ENCODE data around the gene RAP1GAP2. TPM values are rescaled to one million over a fixed set of nuclear protein-coding genes. Genes with fewer than 3 reads are reported as not detected.

The RAP1GAP2 gene
- total RNA-seq, 1 donor from 2014 or later = 8.6 TPM

DNA sequence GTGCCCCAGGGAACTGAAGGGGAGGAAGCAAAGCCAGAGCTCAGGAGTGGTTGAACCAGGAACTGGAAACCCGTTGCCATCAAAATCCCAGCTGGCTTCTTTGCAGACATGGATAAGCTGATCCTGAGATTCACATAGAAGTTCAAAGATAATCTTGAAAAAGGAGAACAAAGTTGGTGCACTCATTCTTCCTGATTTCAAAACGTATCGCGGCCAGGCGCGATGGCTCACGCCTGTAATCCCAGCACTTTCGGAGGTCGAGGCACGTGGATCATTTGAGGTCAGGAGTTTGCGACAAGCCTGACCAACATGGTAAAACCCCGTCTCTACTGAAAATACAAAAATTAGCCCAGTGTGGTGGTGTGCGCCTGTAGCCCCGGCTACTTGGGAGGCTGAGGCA is 7.1 kb downstream of the RAP1GAP2 start:
- Histone ChIP-seq H3K9ac (ENCODE audit: low read length) (no peak overlapping the region), H3K36me3 (ENCODE audit: insufficient read depth, low read length) (no peaks in the 10 kb centered on the region), H2AFZ (ENCODE audit: low read depth, low read length) (no peak overlapping the region), H3K9me3 (ENCODE audit: insufficient read depth, low read depth, low read length) (no peaks in the 10 kb centered on the region), H3K4me1 (ENCODE audit: insufficient read depth, low read length) (no peaks in the 10 kb centered on the region), H3K79me2 (ENCODE audit: insufficient read depth, low read length) (no peaks in the 10 kb centered on the region), H3K4me3 (ENCODE audit: insufficient read depth, low read depth, low read length) (no peak overlapping the region), H4K20me1 (ENCODE audit: insufficient read depth, low read length) (no peaks in the 10 kb centered on the region), H3K27me3 (ENCODE audit: insufficient read depth, low read length) (peaks cover 19% of the 10 kb centered on the region), H3K27ac (ENCODE audit: low read depth, low read length) (no peak overlapping the region), H3K4me2 (ENCODE audit: low read length) (no peak overlapping the region)
- Mint-ChIP-seq H3K27me3 (ENCODE audit: low read depth, unreplicated experiment) (peaks cover 31% of the 10 kb centered on the region), H3K4me1 (ENCODE audit: low read depth, unreplicated experiment) (peaks cover 3% of the 10 kb centered on the region), H3K4me3 (ENCODE audit: unreplicated experiment) (no peak overlapping the region), H3K36me3 (ENCODE audit: low read depth, unreplicated experiment) (peaks cover 2% of the 10 kb centered on the region), H3K9me3 (ENCODE audit: unreplicated experiment) (no peaks in the 10 kb centered on the region), H3K27ac (ENCODE audit: unreplicated experiment) (no peak overlapping the region)
- no peak for TF ChIP-seq EZH2 (IDR thresholded peaks at IDR 0.05; ENCODE audit: insufficient read depth, low read length)
- TF ChIP-seq, protein P1, sequence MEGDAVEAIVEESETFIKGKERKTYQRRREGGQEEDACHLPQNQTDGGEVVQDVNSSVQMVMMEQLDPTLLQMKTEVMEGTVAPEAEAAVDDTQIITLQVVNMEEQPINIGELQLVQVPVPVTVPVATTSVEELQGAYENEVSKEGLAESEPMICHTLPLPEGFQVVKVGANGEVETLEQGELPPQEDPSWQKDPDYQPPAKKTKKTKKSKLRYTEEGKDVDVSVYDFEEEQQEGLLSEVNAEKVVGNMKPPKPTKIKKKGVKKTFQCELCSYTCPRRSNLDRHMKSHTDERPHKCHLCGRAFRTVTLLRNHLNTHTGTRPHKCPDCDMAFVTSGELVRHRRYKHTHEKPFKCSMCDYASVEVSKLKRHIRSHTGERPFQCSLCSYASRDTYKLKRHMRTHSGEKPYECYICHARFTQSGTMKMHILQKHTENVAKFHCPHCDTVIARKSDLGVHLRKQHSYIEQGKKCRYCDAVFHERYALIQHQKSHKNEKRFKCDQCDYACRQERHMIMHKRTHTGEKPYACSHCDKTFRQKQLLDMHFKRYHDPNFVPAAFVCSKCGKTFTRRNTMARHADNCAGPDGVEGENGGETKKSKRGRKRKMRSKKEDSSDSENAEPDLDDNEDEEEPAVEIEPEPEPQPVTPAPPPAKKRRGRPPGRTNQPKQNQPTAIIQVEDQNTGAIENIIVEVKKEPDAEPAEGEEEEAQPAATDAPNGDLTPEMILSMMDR (IDR thresholded peaks at IDR 0.05; ENCODE audit: insufficient read depth, low read depth, low read length) = no peak
- no peak for FAIRE-seq
- DNase-seq (ENCODE audit: low read depth) = no peak

DNA sequence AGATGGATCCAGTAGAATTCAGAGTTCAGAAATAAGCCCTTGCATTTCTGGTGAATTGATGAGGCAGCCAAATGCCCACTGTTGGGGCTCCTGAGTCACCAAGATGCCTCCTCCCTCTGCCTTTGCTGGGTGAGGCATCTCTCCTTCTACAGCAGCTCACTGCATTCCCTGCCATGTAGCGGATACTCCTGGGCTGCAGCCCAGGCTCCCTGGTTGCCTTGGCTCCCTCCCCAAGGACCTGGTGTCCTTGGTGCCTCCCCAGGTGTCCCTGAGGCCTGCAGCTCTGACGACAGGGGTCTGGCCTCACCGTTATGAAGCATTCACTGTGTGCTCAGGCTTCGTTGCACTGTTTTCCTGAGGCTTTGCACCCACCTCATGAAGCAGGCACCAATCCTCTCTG is 7.7 kb downstream of the RAP1GAP2 start:
- Histone ChIP-seq H3K36me3 (ENCODE audit: insufficient read depth, low read length) (no peaks in the 10 kb centered on the region), H3K4me2 (ENCODE audit: low read length) (no peak overlapping the region), H4K20me1 (ENCODE audit: insufficient read depth, low read length) (no peaks in the 10 kb centered on the region), H2AFZ (ENCODE audit: low read depth, low read length) (no peak overlapping the region), H3K4me3 (ENCODE audit: insufficient read depth, low read depth, low read length) (no peak overlapping the region), H3K79me2 (ENCODE audit: insufficient read depth, low read length) (no peaks in the 10 kb centered on the region), H3K4me1 (ENCODE audit: insufficient read depth, low read length) (no peaks in the 10 kb centered on the region), H3K9me3 (ENCODE audit: insufficient read depth, low read depth, low read length) (no peaks in the 10 kb centered on the region), H3K27ac (ENCODE audit: low read depth, low read length) (no peak overlapping the region), H3K27me3 (ENCODE audit: insufficient read depth, low read length) (peaks cover 19% of the 10 kb centered on the region), H3K9ac (ENCODE audit: low read length) (no peak overlapping the region)
- Mint-ChIP-seq H3K27ac (ENCODE audit: unreplicated experiment) (no peak overlapping the region), H3K4me1 (ENCODE audit: low read depth, unreplicated experiment) (peaks cover 3% of the 10 kb centered on the region), H3K9me3 (ENCODE audit: unreplicated experiment) (no peaks in the 10 kb centered on the region), H3K4me3 (ENCODE audit: unreplicated experiment) (no peak overlapping the region), H3K36me3 (ENCODE audit: low read depth, unreplicated experiment) (peaks cover 2% of the 10 kb centered on the region), H3K27me3 (ENCODE audit: low read depth, unreplicated experiment) (peaks cover 33% of the 10 kb centered on the region)
- FAIRE-seq (no peak), DNase-seq (ENCODE audit: low read depth) (no peak)
- TF ChIP-seq EZH2 (IDR thresholded peaks at IDR 0.05; ENCODE audit: insufficient read depth, low read length) = no peak
- TF ChIP-seq, protein P1 (IDR thresholded peaks at IDR 0.05; ENCODE audit: insufficient read depth, low read depth, low read length) = no peak

DNA sequence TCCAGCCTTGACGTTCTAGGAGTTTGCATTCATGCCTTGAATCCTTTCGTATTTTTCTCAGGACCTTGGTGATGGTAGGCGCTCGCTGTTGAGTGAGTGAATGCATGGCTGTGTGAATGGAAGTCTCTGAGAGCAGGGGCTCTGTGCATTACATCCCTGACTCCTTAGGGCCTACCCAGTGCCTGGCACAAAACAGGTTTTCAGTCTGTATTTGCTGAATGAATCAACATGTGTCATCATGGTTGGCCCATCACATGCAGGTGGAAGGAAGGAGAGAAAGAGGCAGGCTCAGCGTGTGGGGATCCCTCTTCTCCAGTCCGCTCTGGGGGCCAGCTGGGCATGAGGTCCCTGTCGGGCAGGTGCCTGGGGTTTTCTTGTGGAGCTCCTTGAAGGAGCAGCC is 8.7 kb downstream of the RAP1GAP2 start:
- H3K9me3 Mint-ChIP-seq (ENCODE audit: unreplicated experiment) = no peaks in the 10 kb centered on the region
- H2AFZ ChIP-seq (ENCODE audit: low read depth, low read length) = no peak overlapping the region
- H3K27ac Mint-ChIP-seq (ENCODE audit: unreplicated experiment) = no peak overlapping the region
- no peaks in the 10 kb centered on the region for H3K4me1 ChIP-seq (ENCODE audit: insufficient read depth, low read length)
- no peak for TF ChIP-seq EZH2 (IDR thresholded peaks at IDR 0.05; ENCODE audit: insufficient read depth, low read length)
- TF ChIP-seq, protein P1 (IDR thresholded peaks at IDR 0.05; ENCODE audit: insufficient read depth, low read depth, low read length) = no peak
- no peak overlapping the region for H3K4me3 Mint-ChIP-seq (ENCODE audit: unreplicated experiment)
- no peak overlapping the region for H3K9ac ChIP-seq (ENCODE audit: low read length)
- H3K4me2 ChIP-seq (ENCODE audit: low read length) = no peak overlapping the region
- peaks cover 16% of the 10 kb centered on the region for H3K27me3 ChIP-seq (ENCODE audit: insufficient read depth, low read length)
- no peaks in the 10 kb centered on the region for H3K36me3 ChIP-seq (ENCODE audit: insufficient read depth, low read length)
- DNase-seq (ENCODE audit: low read depth) (no peak), FAIRE-seq (no peak)
- H3K4me3 ChIP-seq (ENCODE audit: insufficient read depth, low read depth, low read length) = no peak overlapping the region
- H3K79me2 ChIP-seq (ENCODE audit: insufficient read depth, low read length) = no peaks in the 10 kb centered on the region
- no peaks in the 10 kb centered on the region for H3K9me3 ChIP-seq (ENCODE audit: insufficient read depth, low read depth, low read length)
- H3K4me1 Mint-ChIP-seq (ENCODE audit: low read depth, unreplicated experiment) = peaks cover 3% of the 10 kb centered on the region
- no peak overlapping the region for H3K27ac ChIP-seq (ENCODE audit: low read depth, low read length)
- H4K20me1 ChIP-seq (ENCODE audit: insufficient read depth, low read length) = no peaks in the 10 kb centered on the region
- no peaks in the 10 kb centered on the region for H3K36me3 Mint-ChIP-seq (ENCODE audit: low read depth, unreplicated experiment)
- H3K27me3 Mint-ChIP-seq (ENCODE audit: low read depth, unreplicated experiment) = peaks cover 25% of the 10 kb centered on the region
